Measurements from ENCODE around the gene IZUMO1. TPM values are rescaled to one million over a fixed set of nuclear protein-coding genes. Genes with fewer than 3 reads are reported as not detected.

Gene IZUMO1
- total and polyA plus RNA-seq, 2 of the 13 experiments (the other 11 are each of a cell fraction or from before 2014, with no cell fraction given), result 0.07 to 0.22 TPM

GRCh38 chr19:48780631-48781391, 34.1 kb upstream of the IZUMO1 start (continued):
- peak; percentile 42 for TF ChIP-seq PAXIP1 (CRISPR knock-in tag; conservative IDR thresholded peaks at IDR 0.05)
- peak in 1 of 2 experiments; percentile 45; a peak in 1 of 4 replicates for TF ChIP-seq HMGXB4 (CRISPR knock-in tag; IDR thresholded peaks at IDR 0.05; ENCODE audit: borderline replicate concordance in 1 of 2, low read depth in 1 of 2)
- TF ChIP-seq ZKSCAN5 (CRISPR knock-in tag; IDR thresholded peaks at IDR 0.05), result no peak
- peak; percentile 5; the same call in 1 of the 2 replicates for TF ChIP-seq HNF4A (CRISPR knock-in tag; IDR thresholded peaks at IDR 0.05)
- TF ChIP-seq HOXA5 (CRISPR knock-in tag; IDR thresholded peaks at IDR 0.05), result peak; percentile 90
- TF ChIP-seq MIER2 (CRISPR knock-in tag; IDR thresholded peaks at IDR 0.05), result no peak

All from HepG2 (cell line).